ENCODE results near the gene IGF2BP2. TPM values are rescaled to one million over a fixed set of nuclear protein-coding genes. Genes with fewer than 3 reads are reported as not detected.
"Not testable (repeated sequence)": the region's sequence is repeated elsewhere in the genome, so short reads cannot be mapped to it uniquely, and the experiment has no call there.

IGF2BP2 gene
- total RNA-seq, 2 experiments from 2014 or later: 0.43 to 0.44 TPM

GRCh38 chr3:185709251-185709955 is 115.4 kb downstream of the IGF2BP2 start:
- Mint-ChIP-seq H3K4me1 (ENCODE audit: low read depth) (no peaks in the 10 kb centered on the region), H3K4me3 (no peak overlapping the region), H3K27me3 (ENCODE audit: low read depth) (peaks cover 19% of the 10 kb centered on the region), H3K36me3 (ENCODE audit: low read depth) (no peaks in the 10 kb centered on the region), H3K27ac (no peak overlapping the region), H3K9me3 (no peaks in the 10 kb centered on the region)
- no peak for DNase-seq
- intact Hi-C loops (cut with micrococcal nuclease): no loop called here
- CTCF ChIA-PET: interaction anchor here (1.0 to 2.3 kb wide), 3 partner anchors 10 to 49 kb away, joined by 3 to 7 read pairs (median 5); no protein-coding TSS in a partner anchor

GRCh38 chr3:185708392-185708791 is 116.5 kb downstream of the IGF2BP2 start:
- Mint-ChIP-seq H3K27ac (no peak overlapping the region), H3K4me3 (no peak overlapping the region), H3K4me1 (ENCODE audit: low read depth) (no peaks in the 10 kb centered on the region), H3K9me3 (no peaks in the 10 kb centered on the region), H3K27me3 (ENCODE audit: low read depth) (peaks cover 24% of the 10 kb centered on the region), H3K36me3 (ENCODE audit: low read depth) (no peaks in the 10 kb centered on the region)
- intact Hi-C loops (cut with micrococcal nuclease): no loop called here
- CTCF ChIA-PET: interaction anchor here (1.8 to 2.3 kb wide), 2 partner anchors 11 to 48 kb away, joined by 5 to 7 read pairs; no protein-coding TSS in a partner anchor
- no peak for DNase-seq

GRCh38 chr3:185705498-185705897 is 119.3 kb downstream of the IGF2BP2 start:
- Mint-ChIP-seq H3K36me3 (ENCODE audit: low read depth) (no peaks in the 10 kb centered on the region), H3K4me3 (no peak overlapping the region), H3K4me1 (ENCODE audit: low read depth) (peaks cover 2% of the 10 kb centered on the region), H3K9me3 (no peaks in the 10 kb centered on the region), H3K27me3 (ENCODE audit: low read depth) (peaks cover 23% of the 10 kb centered on the region), H3K27ac (no peak overlapping the region)
- intact Hi-C loops (cut with micrococcal nuclease): no loop called here
- DNase-seq: no peak
- CTCF ChIA-PET: interaction anchor here (0.6 kb wide), 1 partner anchor 377 kb away, joined by 3 read pairs; no protein-coding TSS in a partner anchor

DNA sequence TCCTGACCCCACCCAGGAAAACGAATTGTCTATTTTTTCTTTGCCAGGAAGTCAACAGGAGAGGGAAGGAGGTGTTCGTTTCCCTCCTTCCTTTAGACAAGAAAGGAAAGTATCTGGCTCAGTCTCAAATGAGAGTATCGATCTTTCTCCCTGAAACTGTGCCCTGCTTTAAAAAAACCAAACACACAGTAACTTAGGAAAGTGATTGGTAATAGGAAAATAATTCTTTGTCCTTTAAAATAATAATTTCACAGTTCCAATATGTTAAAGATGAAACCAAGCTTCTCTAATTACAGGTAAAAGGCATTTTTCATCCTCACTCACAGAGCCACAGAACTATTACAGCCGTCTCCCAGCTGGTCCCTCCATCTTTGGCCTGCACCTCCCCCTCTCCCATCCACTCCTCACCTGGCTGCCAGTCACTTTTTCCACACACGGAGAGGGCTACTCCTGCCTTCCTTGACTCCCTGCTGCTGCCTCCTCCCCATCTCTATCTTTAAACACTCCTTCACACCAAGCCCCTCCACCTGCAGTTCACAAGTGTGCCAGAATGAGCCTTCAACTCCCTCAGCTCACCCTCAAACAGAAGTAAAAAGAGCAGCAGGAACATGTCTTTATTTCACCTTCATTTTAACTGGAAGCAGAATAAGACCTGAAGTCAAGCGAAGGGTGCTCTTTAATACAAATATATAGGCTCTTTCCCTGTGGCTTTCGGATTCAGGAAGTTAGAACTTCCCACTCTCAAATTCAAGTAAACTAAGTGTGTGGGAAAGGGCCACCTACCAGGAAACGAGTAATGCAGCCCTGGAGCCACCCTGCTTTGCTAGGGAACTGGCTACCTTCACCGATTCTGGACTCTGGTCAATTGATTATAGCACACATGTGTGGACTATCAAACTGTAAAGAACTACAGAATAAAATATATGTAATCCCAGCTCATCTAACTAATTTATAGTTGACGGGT is 122.3 kb downstream of the IGF2BP2 start:
- Mint-ChIP-seq H3K9me3 (no peaks in the 10 kb centered on the region), H3K27ac (no peak overlapping the region), H3K4me1 (ENCODE audit: low read depth) (peaks cover 2% of the 10 kb centered on the region), H3K4me3 (no peak overlapping the region), H3K36me3 (ENCODE audit: low read depth) (no peaks in the 10 kb centered on the region), H3K27me3 (ENCODE audit: low read depth) (peaks cover 12% of the 10 kb centered on the region)
- intact Hi-C loops (cut with micrococcal nuclease): no loop called here
- CTCF ChIA-PET: interaction anchor here (2.0 kb wide), 1 partner anchor 66 kb away, joined by 4 read pairs; no protein-coding TSS in a partner anchor
- DNase-seq: no peak

DNA sequence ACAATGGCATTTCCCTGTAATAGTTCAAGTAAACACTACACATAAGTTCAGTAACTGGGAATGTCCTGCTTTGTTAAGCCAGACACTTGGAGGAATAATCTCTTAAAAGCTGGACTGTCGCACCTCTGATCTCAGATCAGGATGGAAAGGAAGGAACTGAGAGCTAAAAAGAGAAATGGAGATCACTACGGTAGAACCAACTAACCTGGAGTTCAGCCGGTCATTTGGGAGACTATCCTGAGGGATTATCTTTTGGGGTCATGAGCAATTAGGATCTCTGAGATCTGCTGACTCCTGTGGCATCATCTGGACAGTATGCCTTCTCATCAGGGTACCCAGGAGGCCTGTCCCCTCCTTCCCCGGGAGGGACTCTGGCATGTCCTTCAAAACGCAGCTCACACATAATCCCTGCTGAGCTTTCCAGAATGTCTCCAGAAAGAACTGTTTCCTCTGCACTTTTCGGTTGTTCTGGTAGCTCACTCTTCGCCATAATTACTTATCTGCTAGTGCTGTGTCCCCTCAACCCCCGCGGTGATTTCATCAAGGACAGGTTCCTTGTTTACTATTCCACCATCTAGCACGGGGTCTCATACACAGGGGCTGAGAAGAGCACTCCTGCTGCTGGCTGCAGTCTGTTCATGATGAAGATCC is 123.1 kb downstream of the IGF2BP2 start:
- H3K36me3 Mint-ChIP-seq (ENCODE audit: low read depth): no peaks in the 10 kb centered on the region
- H3K4me1 Mint-ChIP-seq (ENCODE audit: low read depth): peaks cover 2% of the 10 kb centered on the region
- H3K9me3 Mint-ChIP-seq: no peaks in the 10 kb centered on the region
- no peak for DNase-seq
- H3K27ac Mint-ChIP-seq: no peak overlapping the region
- intact Hi-C loops (cut with micrococcal nuclease): no loop called here
- CTCF ChIA-PET: interaction anchor here (2.0 kb wide), 1 partner anchor 67 kb away, joined by 4 read pairs; no protein-coding TSS in a partner anchor
- peaks cover 12% of the 10 kb centered on the region for H3K27me3 Mint-ChIP-seq (ENCODE audit: low read depth)
- H3K4me3 Mint-ChIP-seq: no peak overlapping the region

GRCh38 chr3:185699927-185700326 is 124.9 kb downstream of the IGF2BP2 start:
- intact Hi-C loops (cut with micrococcal nuclease): no loop called here
- Mint-ChIP-seq H3K9me3 (no peaks in the 10 kb centered on the region), H3K4me1 (ENCODE audit: low read depth) (peaks cover 2% of the 10 kb centered on the region), H3K27me3 (ENCODE audit: low read depth) (peaks cover 14% of the 10 kb centered on the region), H3K4me3 (no peak overlapping the region), H3K36me3 (ENCODE audit: low read depth) (no peaks in the 10 kb centered on the region), H3K27ac (no peak overlapping the region)
- DNase-seq: no peak
- CTCF ChIA-PET: interaction anchor here (1.2 kb wide), 1 partner anchor 68 kb away, joined by 3 read pairs; no protein-coding TSS in a partner anchor

DNA sequence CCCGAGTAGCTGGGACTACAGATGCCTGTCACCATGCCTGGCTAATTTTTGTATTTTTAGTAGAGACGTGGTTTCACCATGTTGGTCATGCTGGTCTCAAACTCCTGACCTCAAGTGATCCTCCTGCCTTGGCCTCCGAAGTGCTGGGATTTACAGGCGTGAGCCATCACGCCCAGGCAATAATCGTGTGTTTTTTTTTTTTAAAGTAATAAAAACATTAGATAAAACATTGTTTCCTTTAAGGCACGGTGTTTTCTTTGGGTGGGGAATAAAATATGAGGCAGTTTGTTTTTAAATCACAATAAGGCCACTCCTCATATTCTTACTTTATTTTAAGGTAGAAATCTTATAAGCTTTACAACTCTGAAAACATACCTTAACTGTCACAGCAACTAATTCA is 127.6 kb downstream of the IGF2BP2 start:
- DNase-seq; H3K27me3 Mint-ChIP-seq (ENCODE audit: low read depth); H3K27ac Mint-ChIP-seq; intact Hi-C loops (cut with micrococcal nuclease); CTCF ChIA-PET; H3K4me1 Mint-ChIP-seq (ENCODE audit: low read depth); H3K36me3 Mint-ChIP-seq (ENCODE audit: low read depth); H3K4me3 Mint-ChIP-seq; H3K9me3 Mint-ChIP-seq: not testable (repeated sequence)

- Mint-ChIP-seq H3K4me1 (ENCODE audit: low read depth) (no peaks in the 10 kb centered on the region), H3K4me3 (no peak overlapping the region), H3K9me3 (no peaks in the 10 kb centered on the region), H3K27ac (no peak overlapping the region), H3K36me3 (ENCODE audit: low read depth) (no peaks in the 10 kb centered on the region), H3K27me3 (ENCODE audit: low read depth) (peaks cover 7% of the 10 kb centered on the region)
- intact Hi-C loops (cut with micrococcal nuclease): no loop called here
- CTCF ChIA-PET: interaction anchor here (1.7 kb wide), 1 partner anchor 35 kb away, joined by 7 read pairs; no protein-coding TSS in a partner anchor
- DNase-seq: no peak
These were observed 128.8 kb downstream of the IGF2BP2 start for GRCh38 chr3:185696039-185696438.

GRCh38 chr3:185693985-185694653 is 130.7 kb downstream of the IGF2BP2 start:
- no peaks in the 10 kb centered on the region for H3K4me1 Mint-ChIP-seq (ENCODE audit: low read depth)
- no peaks in the 10 kb centered on the region for H3K9me3 Mint-ChIP-seq
- H3K4me3 Mint-ChIP-seq: no peak overlapping the region
- H3K27ac Mint-ChIP-seq: no peak overlapping the region
- CTCF ChIA-PET: interaction anchor here (1.7 kb wide), 1 partner anchor 33 kb away, joined by 8 read pairs; no protein-coding TSS in a partner anchor
- peaks cover 7% of the 10 kb centered on the region for H3K27me3 Mint-ChIP-seq (ENCODE audit: low read depth)
- no peak for DNase-seq
- intact Hi-C loops (cut with micrococcal nuclease): no loop called here
- H3K36me3 Mint-ChIP-seq (ENCODE audit: low read depth): no peaks in the 10 kb centered on the region

GRCh38 chr3:185691622-185692021 is 133.2 kb downstream of the IGF2BP2 start:
- Mint-ChIP-seq H3K4me1 (ENCODE audit: low read depth) (no peaks in the 10 kb centered on the region), H3K36me3 (ENCODE audit: low read depth) (no peaks in the 10 kb centered on the region), H3K27ac (no peak overlapping the region), H3K4me3 (no peak overlapping the region), H3K27me3 (ENCODE audit: low read depth) (peaks cover 7% of the 10 kb centered on the region), H3K9me3 (no peaks in the 10 kb centered on the region)
- DNase-seq: no peak
- intact Hi-C loops (cut with micrococcal nuclease): no loop called here
- CTCF ChIA-PET: interaction anchor here (0.7 kb wide), 1 partner anchor 32 kb away, joined by 3 read pairs; no protein-coding TSS in a partner anchor

- Mint-ChIP-seq H3K4me1 (ENCODE audit: low read depth) (no peaks in the 10 kb centered on the region), H3K27ac (no peak overlapping the region), H3K9me3 (no peaks in the 10 kb centered on the region), H3K27me3 (ENCODE audit: low read depth) (peaks cover 8% of the 10 kb centered on the region), H3K4me3 (no peak overlapping the region), H3K36me3 (ENCODE audit: low read depth) (no peaks in the 10 kb centered on the region)
- CTCF ChIA-PET: interaction anchor here (0.7 kb wide), 1 partner anchor 23 kb away, joined by 3 read pairs; no protein-coding TSS in a partner anchor
- intact Hi-C loops (cut with micrococcal nuclease): no loop called here
- DNase-seq: no peak
These were observed 137.5 kb downstream of the IGF2BP2 start for GRCh38 chr3:185687271-185687878.
